IMR-90 (cell line): ENCODE measurements around the gene IER3. TPM values are rescaled to one million over a fixed set of nuclear protein-coding genes. Genes with fewer than 3 reads are reported as not detected.

Experiments used
- ATAC-seq: fragments of 200-7000 bp; cut with Tn5 transposase; 2 replicates; pipeline ENCODE4 v1.9.1; 2020; ENCODE audit warnings: low read depth, mild to moderate bottlenecking, moderate library complexity
- BruUV-seq: library from RNA; stranded (reverse); fragments of 400-500 nt; replicated peaks from 2 replicates; lab custom pipeline; 2021; lab: Mats Ljungman, UMichigan
- CTCF ChIA-PET: fragments of 300-600 bp; formaldehyde crosslinking; extraction: SDS; loops from one replicate; lab custom pipeline; 2021; ENCODE audit warnings: antibody characterized with exemption; lab: Yijun Ruan, JAX
- POLR2A ChIA-PET: fragments of 300-600 bp; sonication (Branson Sonifier 250); formaldehyde crosslinking; loops from one replicate; lab custom pipeline; 2022; ENCODE audit warnings: antibody characterized with exemption; ENCODE audit not compliant: unreplicated experiment; lab: Charles Lee
- DNase-seq: peaks from one replicate; pipeline ENCODE4 v3.0.0; 2013
- H2AFZ ChIP-seq: replicated peaks from 2 replicates; pipeline ENCODE3; 2013; ENCODE audit warnings: low read length, mild to moderate bottlenecking; ENCODE audit not compliant: poor library complexity
- H2AK5ac ChIP-seq: 2 replicates; pipeline ENCODE4 v1.6.1; 2013; ENCODE audit warnings: low read depth, low read length, inconsistent platforms
- H2AK9ac ChIP-seq: replicated peaks from 2 replicates; pipeline ENCODE3; 2013; ENCODE audit warnings: mild to moderate bottlenecking, low read depth, low read length, moderate library complexity; ENCODE audit not compliant: poor library complexity
- H2BK120ac ChIP-seq: 2 replicates; pipeline ENCODE4 v1.6.1; 2013; ENCODE audit warnings: low read depth, low read length, inconsistent platforms
- H2BK15ac ChIP-seq: 3 replicates; pipeline ENCODE4 v1.6.1; 2013; ENCODE audit warnings: low read depth, low read length, inconsistent platforms
- H2BK20ac ChIP-seq: 2 replicates; pipeline ENCODE4 v1.6.1; 2013; ENCODE audit warnings: low read depth, mild to moderate bottlenecking, inconsistent platforms, low read length, moderate library complexity
- H2BK5ac ChIP-seq: 2 replicates; pipeline ENCODE4 v1.6.1; 2013; ENCODE audit warnings: mild to moderate bottlenecking, low read depth, low read length, inconsistent platforms; ENCODE audit not compliant: poor library complexity, severe bottlenecking
- H3K14ac ChIP-seq: replicated peaks from 2 replicates; pipeline ENCODE4 v1.6.1; 2013; ENCODE audit warnings: low read depth, low read length, inconsistent platforms
- H3K18ac ChIP-seq: 2 replicates; pipeline ENCODE4 v1.6.1; 2013; ENCODE audit warnings: low read depth, low read length, control low read depth
- H3K23ac ChIP-seq: 2 replicates; pipeline ENCODE4 v1.6.1; 2013; ENCODE audit warnings: low read depth, low read length, inconsistent platforms
- H3K27ac ChIP-seq: 2 replicates; pipeline ENCODE4 v1.5.1; 2013; ENCODE audit warnings: mild to moderate bottlenecking, control low read depth, low read length; ENCODE audit not compliant: insufficient read depth
- H3K27me3 ChIP-seq: 2 replicates; pipeline ENCODE4 v1.6.1; 2013; ENCODE audit warnings: low read length; ENCODE audit not compliant: control insufficient read depth, insufficient read depth
- H3K36me3 ChIP-seq: 2 replicates; pipeline ENCODE4 v1.6.1; 2013; ENCODE audit warnings: low read length, mixed read lengths; ENCODE audit not compliant: control insufficient read depth, insufficient read depth
- H3K4ac ChIP-seq: 2 replicates; pipeline ENCODE4 v1.6.1; 2013; ENCODE audit warnings: low read depth, low read length, inconsistent platforms
- H3K4me1 ChIP-seq: 2 replicates; pipeline ENCODE4 v1.6.1; 2013; ENCODE audit warnings: low read length, mixed read lengths; ENCODE audit not compliant: control insufficient read depth, insufficient read depth
- H3K4me2 ChIP-seq: 2 replicates; pipeline ENCODE4 v1.6.1; 2013; ENCODE audit warnings: low read depth, mild to moderate bottlenecking, control low read depth, low read length, moderate library complexity
- H3K4me3 ChIP-seq: 2 replicates; pipeline ENCODE4 v1.5.1; 2013; ENCODE audit warnings: low read depth, mild to moderate bottlenecking, control low read depth, low read length, moderate library complexity; ENCODE audit not compliant: insufficient read depth
- H3K56ac ChIP-seq: 2 replicates; pipeline ENCODE4 v1.6.1; 2013; ENCODE audit warnings: low read length, inconsistent platforms; ENCODE audit not compliant: insufficient read depth; ENCODE audit errors: extremely low read depth
- H3K79me1 ChIP-seq, 2 experiments: 2 replicates each; pipeline ENCODE4 v1.6.1; 2013; ENCODE audit warnings: low read length in 2 of 2, inconsistent platforms in 1 of 2, low read depth in 1 of 2
- H3K9ac ChIP-seq: 2 replicates; pipeline ENCODE4 v1.6.1; 2013; ENCODE audit warnings: low read depth, low read length, control low read depth
- H3K9me1 ChIP-seq: 2 replicates; pipeline ENCODE4 v1.6.1; 2013; ENCODE audit warnings: low read length, inconsistent platforms; ENCODE audit not compliant: insufficient read depth
- H3K9me3 ChIP-seq: 2 replicates; pipeline ENCODE4 v1.6.1; 2013; ENCODE audit warnings: low read length; ENCODE audit not compliant: control insufficient read depth, insufficient read depth
- H4K20me1 ChIP-seq: 2 replicates; pipeline ENCODE4 v1.6.1; 2013; ENCODE audit warnings: low read length, inconsistent platforms; ENCODE audit not compliant: insufficient read depth
- H4K5ac ChIP-seq: 2 replicates; pipeline ENCODE4 v1.6.1; 2013; ENCODE audit warnings: mild to moderate bottlenecking, low read depth, low read length, control low read depth
- H4K8ac ChIP-seq, 2 experiments: 2 replicates each; pipeline ENCODE4 v1.6.1; 2013; ENCODE audit warnings: low read depth in 2 of 2, low read length in 2 of 2, control low read depth in 1 of 2, inconsistent platforms in 1 of 2
- H4K91ac ChIP-seq: 2 replicates; pipeline ENCODE4 v1.6.1; 2013; ENCODE audit warnings: low read depth, low read length, inconsistent platforms; ENCODE audit not compliant: insufficient read depth
- BHLHE40 ChIP-seq: fragments of 150-350 bp; IDR thresholded peaks from 2 replicates; pipeline ENCODE4 v1.6.1; 2016; ENCODE audit warnings: mild to moderate bottlenecking, low read depth, low read length
- CHD1 ChIP-seq: IDR thresholded peaks from 2 replicates; pipeline ENCODE4 v1.6.1; 2012; ENCODE audit warnings: low read depth, low read length, improper control_type of control experiment
- MAZ ChIP-seq: IDR thresholded peaks from 2 replicates; pipeline ENCODE4 v1.6.1; 2012; ENCODE audit warnings: low read depth, mild to moderate bottlenecking, low read length, improper control_type of control experiment, moderate library complexity, borderline replicate concordance
- POLR2A ChIP-seq: IDR thresholded peaks from 2 replicates; pipeline ENCODE4 v1.6.1; 2012; ENCODE audit warnings: mild to moderate bottlenecking, low read depth, low read length
- WGBS, 2 experiments: methylation state at CpG; one replicate each; pipeline versions ENCODE4 v1.1.5 to v1.1.7; 2013; ENCODE audit warnings: missing lambda C conversion rate in 2 of 2; ENCODE audit not compliant: insufficient read length in 1 of 2; ENCODE audit errors: extremely low coverage in 2 of 2; 5-methylcytosine and 5-hydroxymethylcytosine counted together
- dilution Hi-C: fragments of 300-500 bp; cut with HindIII; formaldehyde crosslinking; loops from one replicate; pipeline ENCODE4 v1.14.3; 2018; ENCODE audit warnings: low sequenced_read_pairs; ENCODE audit not compliant: unreplicated experiment
- in situ Hi-C: fragments of 300-500 bp; cut with MboI; formaldehyde crosslinking; loops from 3 replicates; pipeline ENCODE4 v1.14.3; 2019; ENCODE audit warnings: low sequenced_read_pairs, inconsistent platforms, mixed read lengths
- intact Hi-C: fragments of 100-400 bp; cut with micrococcal nuclease; formaldehyde crosslinking; loops from 2 replicates; pipeline ENCODE4 v1.10.0; 2022
- polyA plus RNA-seq, 3 experiments: library from polyadenylated mRNA; depleted of rRNA; stranded (reverse); fragments of >200 nt; gene quantifications; 2 replicates each; pipeline ENCODE4 v1.2.3, GENCODE V29; 2012; ENCODE audit warnings: low replicate concordance in 1 of 3
- total RNA-seq: library from RNA; depleted of rRNA; stranded (reverse); fragments of >200 nt; gene quantifications from 2 replicates; pipeline ENCODE4 v1.2.3, GENCODE V29; 2012

IER3 gene
- total and polyA plus RNA-seq, 2 of the 4 experiments (the other 2 are of a cell fraction) = 38.4 to 159 TPM

- TF ChIP-seq BHLHE40 = no peak; the same call in 1 of the 2 replicates
Observed at GRCh38 chr6:30742316-30743098, 1.8 kb downstream of the IER3 start, which contains the start of gene FLOT1 (continued).

GRCh38 chr6:30741789-30742315 lies 2.5 kb downstream of the IER3 start:
- Histone ChIP-seq H3K4ac (peak overlapping the region; percentile 100), H3K9me1 (peaks cover 13% of the 10 kb centered on the region), H4K8ac (peak overlapping the region; percentile 92 to 98), H3K18ac (peak overlapping the region; percentile 96), H2BK20ac (peak overlapping the region; percentile 78), H2BK120ac (peak overlapping the region; percentile 92), H2AK9ac (peak overlapping the region; percentile 99), H3K4me3 (peak overlapping the region; percentile 96), H3K4me1 (peaks cover 15% of the 10 kb centered on the region), H3K27me3 (no peaks in the 10 kb centered on the region), H2BK15ac (peak overlapping the region; percentile 79; the same call in 2 of the 3 replicates), H4K5ac (peak overlapping the region; percentile 79), H3K23ac (peak overlapping the region; percentile 99), H3K9me3 (no peaks in the 10 kb centered on the region), H3K27ac (peak overlapping the region; percentile 97), H2AFZ (peak overlapping the region; percentile 76), H3K9ac (peak overlapping the region; percentile 97), H2BK5ac (peak overlapping the region; percentile 80), H3K79me1 (peaks cover 37 to 71% of the 10 kb centered on the region in 2 experiments), H2AK5ac (peak overlapping the region; percentile 98), H3K4me2 (peak overlapping the region; percentile 92), H3K14ac (peak overlapping the region; percentile 100), H4K20me1 (peaks cover 21% of the 10 kb centered on the region), H3K36me3 (peaks cover 48% of the 10 kb centered on the region), H3K56ac (peak overlapping the region; percentile 98), H4K91ac (peak overlapping the region; percentile 98)
- ATAC-seq = peak; percentile 25; the same call in 1 of the 2 replicates
- dilution Hi-C loops = no loop called here
- no TSS peak for BruUV-seq
- POLR2A ChIA-PET = interaction anchor here (0.5 to 3.2 kb wide), 6 partner anchors 10 to 147 kb away, joined by 3 to 19 read pairs (median 4); no protein-coding TSS in a partner anchor
- intact Hi-C loops = loop anchor here (1.0 to 5.0 kb wide), 4 partner anchors 39 to 345 kb away; no protein-coding TSS in a partner anchor
- 7% methylated on average over 2 of the region's 13 CpGs; no CpG with 5 or more reads in 1 of the 2 experiments for WGBS, 2 experiments
- no peak for DNase-seq
- CTCF ChIA-PET = no interaction called here
- TF ChIP-seq BHLHE40 (no peak), POLR2A (peak; percentile 90), CHD1 (peak; percentile 25; the same call in 1 of the 2 replicates), MAZ (peak; percentile 63; the same call in 1 of the 2 replicates)
- in situ Hi-C loops = loop anchor here (5.0 kb wide), 3 partner anchors 40 to 335 kb away; no protein-coding TSS in a partner anchor
